Calu3 (cell line): ENCODE data around the gene MAP1LC3B. TPM values are rescaled to one million over a fixed set of nuclear protein-coding genes. Genes with fewer than 3 reads are reported as not detected.

Experiments
- BruUV-seq: library from RNA; stranded (reverse); fragments of 400-500 nt; replicated peaks from 2 replicates; lab custom pipeline; 2021; lab: Mats Ljungman, UMichigan
- CTCF ChIA-PET: fragments of 300-600 bp; sonication (Branson Sonifier 250); formaldehyde crosslinking; loops from one replicate; lab custom pipeline; 2022; ENCODE audit warnings: antibody characterized with exemption; lab: Charles Lee
- DNase-seq: peaks from one replicate; pipeline ENCODE4 v3.0.0; 2022
- H3K27ac Mint-ChIP-seq: one replicate; pipeline ENCODE4 v1.8.0; 2022; ENCODE audit warnings: mixed read lengths; ENCODE audit not compliant: unreplicated experiment
- H3K27me3 Mint-ChIP-seq: one replicate; pipeline ENCODE4 v1.8.0; 2022; ENCODE audit warnings: mixed read lengths; ENCODE audit not compliant: unreplicated experiment
- H3K36me3 Mint-ChIP-seq: one replicate; pipeline ENCODE4 v1.8.0; 2022; ENCODE audit warnings: mild to moderate bottlenecking, moderate library complexity, mixed read lengths; ENCODE audit not compliant: insufficient read depth, unreplicated experiment
- H3K4me1 Mint-ChIP-seq: one replicate; pipeline ENCODE4 v1.8.0; 2022; ENCODE audit warnings: mild to moderate bottlenecking, low read depth, mixed read lengths; ENCODE audit not compliant: unreplicated experiment
- H3K4me3 Mint-ChIP-seq: one replicate; pipeline ENCODE4 v1.8.0; 2022; ENCODE audit warnings: mild to moderate bottlenecking, low read depth, moderate library complexity, mixed read lengths; ENCODE audit not compliant: unreplicated experiment
- H3K9me3 Mint-ChIP-seq: one replicate; pipeline ENCODE4 v1.8.0; 2022; ENCODE audit warnings: low read depth, mixed read lengths; ENCODE audit not compliant: unreplicated experiment
- CTCF ChIP-seq: fragments of 200-600 bp; IDR thresholded peaks from one replicate; pipeline ENCODE4 v1.8.0; 2022; ENCODE audit warnings: antibody characterized with exemption; ENCODE audit not compliant: unreplicated experiment
- intact Hi-C: fragments of 100-400 bp; cut with micrococcal nuclease; formaldehyde crosslinking; loops from one replicate; pipeline ENCODE4 v1.10.0; 2022; ENCODE audit not compliant: unreplicated experiment
- total RNA-seq: library from RNA; stranded (reverse); gene quantifications from 2 replicates; pipeline ENCODE4 v1.2.3, GENCODE V29; 2022

MAP1LC3B gene
- total RNA-seq, 1 experiment from 2014 or later: 71.5 TPM

DNA sequence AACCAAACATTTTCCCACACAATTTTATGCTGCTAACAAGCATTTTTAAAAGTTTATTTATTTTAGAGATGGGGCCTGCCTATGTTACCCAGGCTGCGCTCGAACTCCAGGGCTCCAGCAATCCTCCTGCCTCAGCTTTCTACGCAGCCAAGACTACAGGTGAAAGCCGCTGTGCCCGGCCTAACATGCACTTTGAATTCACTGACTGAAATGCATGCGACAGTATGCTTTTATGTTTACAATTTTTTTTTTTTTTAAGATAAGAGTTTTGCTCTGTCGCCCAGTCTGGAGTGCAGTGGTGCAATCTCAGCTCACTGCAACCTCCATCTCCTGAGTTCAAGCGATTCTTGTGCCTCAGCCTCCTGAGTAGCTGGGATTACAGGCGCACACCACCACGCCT lies 47.8 kb downstream of the MAP1LC3B start:
- intact Hi-C loops: no loop called here
- TF ChIP-seq CTCF: no peak
- no TSS peak for BruUV-seq
- DNase-seq: no peak
- no peaks in the 10 kb centered on the region for H3K4me1 Mint-ChIP-seq
- H3K9me3 Mint-ChIP-seq: peaks cover 3% of the 10 kb centered on the region
- no peak overlapping the region for H3K4me3 Mint-ChIP-seq
- H3K36me3 Mint-ChIP-seq: peaks cover 9% of the 10 kb centered on the region
- H3K27ac Mint-ChIP-seq: no peak overlapping the region
- no peaks in the 10 kb centered on the region for H3K27me3 Mint-ChIP-seq
- CTCF ChIA-PET: no interaction called here

GRCh38 chr16:87441886-87442580 lies 49.9 kb downstream of the MAP1LC3B start:
- CTCF ChIA-PET: no interaction called here
- Mint-ChIP-seq H3K27ac (no peak overlapping the region), H3K4me3 (no peak overlapping the region), H3K9me3 (peaks cover 7% of the 10 kb centered on the region), H3K36me3 (peaks cover 24% of the 10 kb centered on the region), H3K4me1 (no peaks in the 10 kb centered on the region), H3K27me3 (no peaks in the 10 kb centered on the region)
- intact Hi-C loops: no loop called here
- no peak for TF ChIP-seq CTCF
- no TSS peak for BruUV-seq
- DNase-seq: no peak

DNA sequence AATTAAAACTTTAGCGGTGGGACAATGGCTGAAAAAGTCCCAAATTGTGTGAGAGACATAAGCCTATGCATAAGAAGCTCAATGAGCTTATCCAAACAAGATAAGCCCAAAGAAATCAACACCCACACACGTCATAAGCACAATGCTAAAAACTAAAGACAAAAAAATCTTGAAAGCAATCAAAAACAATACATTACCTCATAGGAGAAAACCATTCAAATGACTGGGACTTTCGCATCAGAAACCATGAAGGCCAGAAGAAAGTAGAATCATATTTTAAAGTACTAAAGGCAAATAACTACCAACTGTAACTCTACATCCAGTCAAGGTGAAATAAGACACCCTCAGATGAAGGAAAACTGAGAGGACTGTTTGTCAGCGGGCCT lies 50.4 kb downstream of the MAP1LC3B start:
- no peaks in the 10 kb centered on the region for H3K4me1 Mint-ChIP-seq
- intact Hi-C loops: no loop called here
- no peak for DNase-seq
- H3K36me3 Mint-ChIP-seq: peaks cover 26% of the 10 kb centered on the region
- no peak overlapping the region for H3K27ac Mint-ChIP-seq
- CTCF ChIA-PET: no interaction called here
- BruUV-seq: no TSS peak
- no peak overlapping the region for H3K4me3 Mint-ChIP-seq
- peaks cover 7% of the 10 kb centered on the region for H3K9me3 Mint-ChIP-seq
- TF ChIP-seq CTCF: no peak
- H3K27me3 Mint-ChIP-seq: no peaks in the 10 kb centered on the region

DNA sequence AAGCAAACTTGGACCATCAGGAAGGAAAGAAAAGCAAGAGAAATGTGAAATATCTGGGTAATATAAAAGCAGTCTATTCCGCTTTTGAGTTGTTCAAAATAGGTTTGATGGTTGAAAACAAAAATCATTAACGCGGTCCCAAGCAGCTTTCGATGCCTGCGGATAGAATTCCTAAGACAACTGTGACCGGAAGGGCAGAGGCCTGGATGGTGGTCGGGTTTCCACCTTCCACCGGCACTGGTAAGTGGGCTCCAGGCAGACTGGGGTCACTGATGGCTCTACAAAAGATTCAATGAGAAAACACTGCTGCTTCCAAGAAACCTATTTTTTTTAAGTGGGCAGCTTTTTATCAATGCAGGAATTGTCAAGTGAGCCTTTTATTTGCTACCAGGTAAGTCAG lies 50.9 kb downstream of the MAP1LC3B start:
- Mint-ChIP-seq H3K4me3 (no peak overlapping the region), H3K36me3 (peaks cover 24% of the 10 kb centered on the region), H3K9me3 (peaks cover 7% of the 10 kb centered on the region), H3K27me3 (no peaks in the 10 kb centered on the region), H3K27ac (no peak overlapping the region), H3K4me1 (no peaks in the 10 kb centered on the region)
- DNase-seq: no peak
- no peak for TF ChIP-seq CTCF
- CTCF ChIA-PET: interaction anchor here (0.7 kb wide), 1 partner anchor 12 kb away, joined by 3 read pairs; no protein-coding TSS in a partner anchor
- intact Hi-C loops: no loop called here
- BruUV-seq: no TSS peak
